Activated naive CD8-positive, alpha-beta T cell treated with anti-CD3 and anti-CD28 coated beads for 36 hours (primary cell): Measurements from ENCODE around the gene NPY2R. TPM values are rescaled to one million over a fixed set of nuclear protein-coding genes. Genes with fewer than 3 reads are reported as not detected.

Experiments
- DNase-seq: peaks from one replicate; pipeline ENCODE4 v3.0.0; 2021
- H3K27ac Mint-ChIP-seq: one replicate; pipeline ENCODE4 v1.8.0; 2022; ENCODE audit warnings: mild to moderate bottlenecking, moderate library complexity, mixed read lengths
- H3K27me3 Mint-ChIP-seq: one replicate; pipeline ENCODE4 v1.8.0; 2022; ENCODE audit warnings: mild to moderate bottlenecking, mixed read lengths
- H3K36me3 Mint-ChIP-seq: one replicate; pipeline ENCODE4 v1.8.0; 2021; ENCODE audit warnings: mild to moderate bottlenecking, mixed read lengths
- H3K4me1 Mint-ChIP-seq: one replicate; pipeline ENCODE4 v1.8.0; 2021; ENCODE audit warnings: mixed read lengths
- H3K4me3 Mint-ChIP-seq: one replicate; pipeline ENCODE4 v1.8.0; 2022; ENCODE audit warnings: mild to moderate bottlenecking, moderate library complexity, mixed read lengths
- H3K9me3 Mint-ChIP-seq: one replicate; pipeline ENCODE4 v1.8.0; 2022; ENCODE audit warnings: mixed read lengths
- total RNA-seq, 2 experiments: library from RNA; stranded (reverse); gene quantifications; one replicate each; pipeline ENCODE4 v1.2.3, GENCODE V29; 2021

The NPY2R gene
- total RNA-seq, 2 experiments from 2014 or later = not detected

DNA sequence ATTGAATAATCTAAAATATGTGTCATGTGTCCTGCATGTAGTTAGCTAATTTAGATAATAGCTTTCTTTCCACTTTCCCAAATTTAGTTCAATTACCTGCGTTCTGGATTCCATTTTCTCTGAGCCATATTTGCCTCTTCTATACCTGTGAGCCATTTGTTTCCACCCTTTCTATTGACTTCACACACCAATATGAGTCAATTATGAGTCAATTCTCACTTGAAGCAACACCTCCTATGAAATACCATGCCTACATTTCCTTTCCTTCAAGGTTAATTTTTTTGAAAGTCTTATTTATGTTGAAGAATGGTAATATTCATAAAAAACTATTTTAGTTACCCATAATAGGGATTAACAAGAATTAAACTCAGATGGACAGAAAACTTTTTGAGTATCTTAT, 25.8 kb downstream of the NPY2R start:
- Mint-ChIP-seq H3K4me1 (no peaks in the 10 kb centered on the region), H3K27me3 (no peaks in the 10 kb centered on the region), H3K9me3 (no peaks in the 10 kb centered on the region), H3K36me3 (no peaks in the 10 kb centered on the region), H3K27ac (no peak overlapping the region), H3K4me3 (no peak overlapping the region)
- no peak for DNase-seq

DNA sequence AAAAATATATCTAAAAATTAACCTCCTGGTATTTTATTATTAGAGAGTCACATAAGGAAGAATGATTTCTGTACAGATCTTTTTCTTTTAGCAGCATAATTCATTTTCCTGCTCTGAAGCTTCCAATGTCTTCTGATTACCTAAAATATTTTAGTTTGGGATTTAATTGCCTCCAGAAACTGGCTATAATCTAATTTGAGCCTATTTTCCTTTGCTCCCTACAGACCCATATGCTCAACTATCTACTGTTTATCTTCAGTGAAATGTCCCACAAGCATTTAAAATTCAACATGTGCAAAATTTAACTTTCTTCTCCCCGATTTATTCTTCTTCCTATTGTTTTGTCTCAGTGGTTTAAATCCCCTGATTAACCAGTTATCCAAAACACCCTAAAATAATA, 29.1 kb downstream of the NPY2R start:
- Mint-ChIP-seq H3K27me3 (no peaks in the 10 kb centered on the region), H3K9me3 (peaks cover 5% of the 10 kb centered on the region), H3K4me3 (no peak overlapping the region), H3K36me3 (no peaks in the 10 kb centered on the region), H3K4me1 (no peaks in the 10 kb centered on the region), H3K27ac (no peak overlapping the region)
- DNase-seq = no peak

DNA sequence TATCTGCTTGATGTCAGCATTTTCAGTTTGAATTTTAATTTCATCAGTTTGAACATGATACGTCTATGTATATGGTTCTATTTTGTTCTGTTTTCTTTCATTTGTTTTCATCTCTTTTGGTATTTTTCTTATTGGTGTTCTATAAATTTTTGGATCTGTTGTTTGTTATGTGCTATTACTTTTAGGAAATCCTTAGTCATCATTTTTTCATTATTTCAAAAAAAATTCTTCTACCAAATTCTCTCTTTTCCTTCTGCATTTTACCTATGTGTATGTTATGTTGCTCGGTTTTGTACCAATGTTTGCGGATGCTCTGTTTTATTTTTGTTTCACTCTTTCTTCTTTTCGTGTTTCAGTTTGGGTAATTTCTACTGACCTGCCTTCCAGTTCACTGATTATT, 32.8 kb downstream of the NPY2R start:
- no peak overlapping the region for H3K27ac Mint-ChIP-seq
- no peak overlapping the region for H3K4me3 Mint-ChIP-seq
- peaks cover 5% of the 10 kb centered on the region for H3K9me3 Mint-ChIP-seq
- no peak for DNase-seq
- H3K36me3 Mint-ChIP-seq = no peaks in the 10 kb centered on the region
- no peaks in the 10 kb centered on the region for H3K4me1 Mint-ChIP-seq
- H3K27me3 Mint-ChIP-seq = no peaks in the 10 kb centered on the region

- DNase-seq = no peak
- H3K27me3 Mint-ChIP-seq = no peaks in the 10 kb centered on the region
- H3K4me1 Mint-ChIP-seq = no peaks in the 10 kb centered on the region
- H3K27ac Mint-ChIP-seq = no peak overlapping the region
- peaks cover 5% of the 10 kb centered on the region for H3K9me3 Mint-ChIP-seq
- H3K36me3 Mint-ChIP-seq = no peaks in the 10 kb centered on the region
- H3K4me3 Mint-ChIP-seq = no peak overlapping the region
Observed at GRCh38 chr4:155241664-155242063, 33.2 kb downstream of the NPY2R start.

GRCh38 chr4:155245105-155245504, 36.7 kb downstream of the NPY2R start:
- H3K27ac Mint-ChIP-seq = no peak overlapping the region
- no peaks in the 10 kb centered on the region for H3K4me1 Mint-ChIP-seq
- H3K27me3 Mint-ChIP-seq = no peaks in the 10 kb centered on the region
- no peak overlapping the region for H3K4me3 Mint-ChIP-seq
- H3K36me3 Mint-ChIP-seq = no peaks in the 10 kb centered on the region
- peaks cover 5% of the 10 kb centered on the region for H3K9me3 Mint-ChIP-seq
- DNase-seq = no peak

DNA sequence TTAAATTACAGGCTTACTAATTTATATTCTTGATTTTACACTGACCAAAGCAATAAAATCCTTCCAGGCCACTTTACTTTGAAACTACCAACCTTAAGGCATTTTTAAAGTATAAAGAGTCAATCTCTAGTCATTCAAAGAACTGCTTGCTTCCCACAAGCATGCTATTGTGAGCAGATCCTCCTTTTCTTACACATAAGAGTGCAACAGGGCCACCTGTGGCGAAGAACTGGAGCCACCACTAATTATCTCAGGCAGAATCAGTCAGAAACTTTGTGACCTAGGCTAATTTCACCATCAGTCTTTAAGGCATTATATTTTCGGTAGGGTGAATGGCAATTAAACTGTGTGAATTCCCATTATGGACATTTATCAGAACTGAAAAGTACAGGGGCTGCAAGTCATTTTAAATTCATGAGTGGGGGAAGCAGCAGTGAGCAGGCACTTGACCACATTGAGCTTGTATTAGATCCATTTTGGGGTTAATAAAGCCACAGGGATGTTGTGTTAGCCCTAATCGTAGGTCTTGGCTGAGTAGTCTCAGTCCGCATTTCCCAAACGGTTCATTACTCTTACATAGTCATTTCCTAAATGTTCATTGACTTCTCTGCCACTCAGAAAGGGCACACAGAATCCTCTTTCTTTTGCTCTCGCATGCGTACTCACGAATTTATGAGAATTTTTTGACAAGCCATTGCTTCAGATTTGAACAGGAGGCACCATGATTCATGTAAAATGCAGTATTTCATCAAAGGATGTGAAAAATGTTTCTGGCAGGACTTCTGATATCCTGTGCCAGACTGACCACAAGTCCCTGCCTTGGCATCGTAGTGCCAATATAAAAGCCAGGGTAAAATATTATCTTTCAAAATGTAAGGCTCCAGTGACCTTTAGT, 39.8 kb downstream of the NPY2R start:
- H3K4me1 Mint-ChIP-seq = no peaks in the 10 kb centered on the region
- no peaks in the 10 kb centered on the region for H3K9me3 Mint-ChIP-seq
- no peaks in the 10 kb centered on the region for H3K36me3 Mint-ChIP-seq
- H3K27me3 Mint-ChIP-seq = no peaks in the 10 kb centered on the region
- no peak overlapping the region for H3K27ac Mint-ChIP-seq
- no peak for DNase-seq
- no peak overlapping the region for H3K4me3 Mint-ChIP-seq

DNA sequence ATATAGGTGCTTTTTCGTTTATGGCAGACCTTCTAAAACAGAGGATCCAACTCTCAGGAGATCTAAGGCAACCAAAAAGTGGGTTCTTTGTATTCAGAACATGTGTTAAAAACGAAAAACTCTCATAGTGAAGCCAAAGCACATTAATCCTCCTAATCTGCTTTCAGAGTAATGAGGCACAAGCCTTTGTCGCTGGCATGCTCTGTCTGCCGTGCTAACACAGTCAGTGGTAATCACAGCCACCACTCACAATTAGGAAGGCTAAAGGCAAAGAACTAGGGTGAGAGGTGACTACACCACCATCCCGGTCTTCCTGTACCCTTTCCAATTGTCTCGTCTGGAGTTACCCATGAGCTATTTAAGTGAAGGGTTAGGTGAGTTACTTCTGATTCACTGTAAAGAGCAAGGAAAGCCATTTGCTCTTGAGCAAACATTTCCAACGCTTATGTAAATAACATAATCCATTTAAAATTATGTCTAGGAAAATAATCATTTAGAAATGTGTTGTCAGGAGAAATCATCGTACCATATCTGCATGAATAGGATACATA, 40.7 kb downstream of the NPY2R start:
- no peak for DNase-seq
- no peaks in the 10 kb centered on the region for H3K27me3 Mint-ChIP-seq
- H3K9me3 Mint-ChIP-seq = no peaks in the 10 kb centered on the region
- H3K4me1 Mint-ChIP-seq = no peaks in the 10 kb centered on the region
- H3K27ac Mint-ChIP-seq = no peak overlapping the region
- H3K36me3 Mint-ChIP-seq = no peaks in the 10 kb centered on the region
- H3K4me3 Mint-ChIP-seq = no peak overlapping the region

- Mint-ChIP-seq H3K4me3 (no peak overlapping the region), H3K36me3 (no peaks in the 10 kb centered on the region), H3K9me3 (no peaks in the 10 kb centered on the region), H3K27me3 (no peaks in the 10 kb centered on the region), H3K27ac (no peak overlapping the region), H3K4me1 (no peaks in the 10 kb centered on the region)
- no peak for DNase-seq
Observed at GRCh38 chr4:155252327-155252726, 43.9 kb downstream of the NPY2R start.

GRCh38 chr4:155263480-155263879, 55.0 kb downstream of the NPY2R start:
- H3K4me1 Mint-ChIP-seq = no peaks in the 10 kb centered on the region
- peaks cover 6% of the 10 kb centered on the region for H3K27me3 Mint-ChIP-seq
- no peak overlapping the region for H3K4me3 Mint-ChIP-seq
- DNase-seq = no peak
- H3K9me3 Mint-ChIP-seq = peaks cover 4% of the 10 kb centered on the region
- no peak overlapping the region for H3K27ac Mint-ChIP-seq
- H3K36me3 Mint-ChIP-seq = no peaks in the 10 kb centered on the region

DNA sequence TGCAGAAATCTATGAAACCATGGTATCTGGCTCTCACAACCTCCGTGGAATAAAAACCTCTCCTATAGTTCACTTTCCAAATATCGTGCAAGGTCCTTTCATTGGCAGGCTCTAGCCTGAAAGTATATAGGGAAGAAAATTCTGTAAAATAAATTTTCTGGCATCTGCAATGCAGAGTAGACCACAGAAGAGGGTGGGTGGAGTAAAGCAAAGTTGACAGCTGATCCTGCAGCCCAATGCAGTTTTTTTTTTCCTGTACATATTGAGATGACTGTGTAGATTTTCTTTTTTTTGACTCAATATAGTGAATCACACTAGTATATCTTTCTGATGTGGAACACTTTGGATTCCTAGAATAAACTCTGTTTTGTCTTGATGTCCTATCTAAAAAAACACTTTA, 56.7 kb downstream of the NPY2R start:
- Mint-ChIP-seq H3K4me1 (no peaks in the 10 kb centered on the region), H3K36me3 (no peaks in the 10 kb centered on the region), H3K27ac (no peak overlapping the region), H3K4me3 (no peak overlapping the region), H3K9me3 (peaks cover 4% of the 10 kb centered on the region), H3K27me3 (peaks cover 9% of the 10 kb centered on the region)
- no peak for DNase-seq

Other genes starting within 250 kb of the NPY2R start
- gene MAP9, start 168.3 kb downstream of the NPY2R start, total RNA-seq = 1 to 10 TPM; 8.1 to 8.4 TPM